Cardiac muscle cell (in vitro differentiated cells and primary cell): ENCODE results near the gene RRAD. TPM values are rescaled to one million over a fixed set of nuclear protein-coding genes. Genes with fewer than 3 reads are reported as not detected.

Experiments used
- DNase-seq, 2 donors: peaks; one replicate each; pipeline versions ENCODE4 v3.0.0 to v3.0.0-alpha.2; 2010 to 2017; ENCODE audit warnings: low read depth in 1 of 2, low spot score in 1 of 2
- H3K27ac ChIP-seq: fragments of 200-600 bp; sonication (generic); 2 replicates; pipeline ENCODE4 v1.5.1; 2016
- H3K27me3 ChIP-seq: fragments of 200-600 bp; sonication (generic); 2 replicates; pipeline ENCODE4 v1.6.0; 2016; ENCODE audit warnings: control low read depth
- H3K36me3 ChIP-seq: fragments of 200-600 bp; sonication (generic); 2 replicates; pipeline ENCODE4 v1.5.1; 2016; ENCODE audit warnings: control low read depth
- H3K4me1 ChIP-seq: fragments of 200-600 bp; sonication (generic); 2 replicates; pipeline ENCODE4 v1.8.1; 2017; ENCODE audit warnings: low read depth, mild to moderate bottlenecking, mixed run types
- H3K4me3 ChIP-seq: fragments of 200-600 bp; sonication (generic); 2 replicates; pipeline ENCODE4 v1.5.1; 2016; ENCODE audit warnings: mild to moderate bottlenecking
- H3K9me3 ChIP-seq: fragments of 200-600 bp; sonication (generic); 2 replicates; pipeline ENCODE4 v1.5.1; 2017; ENCODE audit warnings: low read depth, mild to moderate bottlenecking, control low read depth
- CTCF ChIP-seq: IDR thresholded peaks from 2 replicates; pipeline ENCODE4 v1.5.1; 2012; ENCODE audit warnings: low read depth, mild to moderate bottlenecking, low read length
- polyA plus RNA-seq: library from polyadenylated mRNA; unstranded; fragments of >200 nt; fragmentation: Nextera tagmentation; extraction: Ambion mirVana; gene quantifications from 2 replicates; pipeline ENCODE4 v1.2.1, GENCODE V29; 2016
- total RNA-seq: library from RNA; depleted of rRNA; stranded (reverse); fragments of >200 nt; gene quantifications from 2 replicates; pipeline ENCODE4 v1.2.3, GENCODE V29; 2016

RRAD gene
- total and polyA plus RNA-seq, 2 experiments from 2014 or later = 73.8 to 246 TPM

- Histone ChIP-seq H3K36me3 (no peaks in the 10 kb centered on the region), H3K27ac (no peak overlapping the region), H3K27me3 (peaks cover 38% of the 10 kb centered on the region), H3K4me3 (no peak overlapping the region), H3K4me1 (no peaks in the 10 kb centered on the region), H3K9me3 (no peaks in the 10 kb centered on the region)
- no peak for DNase-seq
- TF ChIP-seq CTCF = no peak
Observed at GRCh38 chr16:66952430-66953110, 27.2 kb upstream of the RRAD start.

GRCh38 chr16:66950971-66951790 lies 25.8 kb upstream of the RRAD start:
- Histone ChIP-seq H3K4me3 (no peak overlapping the region), H3K4me1 (no peaks in the 10 kb centered on the region), H3K9me3 (no peaks in the 10 kb centered on the region), H3K36me3 (no peaks in the 10 kb centered on the region), H3K27ac (no peak overlapping the region), H3K27me3 (peaks cover 40% of the 10 kb centered on the region)
- DNase-seq = no peak
- no peak for TF ChIP-seq CTCF

- H3K27me3 ChIP-seq = peaks cover 40% of the 10 kb centered on the region
- H3K4me3 ChIP-seq = no peak overlapping the region
- DNase-seq = no peak
- TF ChIP-seq CTCF = no peak
- no peaks in the 10 kb centered on the region for H3K4me1 ChIP-seq
- no peak overlapping the region for H3K27ac ChIP-seq
- H3K36me3 ChIP-seq = no peaks in the 10 kb centered on the region
- no peaks in the 10 kb centered on the region for H3K9me3 ChIP-seq
Observed at GRCh38 chr16:66950437-66950836, 25.1 kb upstream of the RRAD start.

- H3K9me3 ChIP-seq = no peaks in the 10 kb centered on the region
- H3K27me3 ChIP-seq = peaks cover 40% of the 10 kb centered on the region
- no peaks in the 10 kb centered on the region for H3K36me3 ChIP-seq
- no peak overlapping the region for H3K27ac ChIP-seq
- H3K4me3 ChIP-seq = no peak overlapping the region
- no peak for TF ChIP-seq CTCF
- no peaks in the 10 kb centered on the region for H3K4me1 ChIP-seq
- DNase-seq = no peak
Observed at GRCh38 chr16:66949472-66949871, 24.1 kb upstream of the RRAD start.

GRCh38 chr16:66948837-66949225 lies 23.5 kb upstream of the RRAD start:
- Histone ChIP-seq H3K4me1 (no peaks in the 10 kb centered on the region), H3K4me3 (no peak overlapping the region), H3K27me3 (peaks cover 40% of the 10 kb centered on the region), H3K9me3 (no peaks in the 10 kb centered on the region), H3K36me3 (no peaks in the 10 kb centered on the region), H3K27ac (no peak overlapping the region)
- no peak for DNase-seq
- no peak for TF ChIP-seq CTCF
